GM10266 (cell line): ENCODE results near the gene OGFOD3.

ENCODE experiments used
- DNase-seq: peaks from one replicate; pipeline ENCODE4 v3.0.0; 2012; ENCODE audit errors: extremely low spot score
- TF ChIP-seq, protein P1 (sequence below): IDR thresholded peaks from 2 replicates; pipeline ENCODE4 v1.5.1; 2012; ENCODE audit warnings: mild to moderate bottlenecking, low read depth; ENCODE audit not compliant: control insufficient read depth, insufficient read depth; ENCODE audit errors: missing control alignments

The OGFOD3 gene

DNA sequence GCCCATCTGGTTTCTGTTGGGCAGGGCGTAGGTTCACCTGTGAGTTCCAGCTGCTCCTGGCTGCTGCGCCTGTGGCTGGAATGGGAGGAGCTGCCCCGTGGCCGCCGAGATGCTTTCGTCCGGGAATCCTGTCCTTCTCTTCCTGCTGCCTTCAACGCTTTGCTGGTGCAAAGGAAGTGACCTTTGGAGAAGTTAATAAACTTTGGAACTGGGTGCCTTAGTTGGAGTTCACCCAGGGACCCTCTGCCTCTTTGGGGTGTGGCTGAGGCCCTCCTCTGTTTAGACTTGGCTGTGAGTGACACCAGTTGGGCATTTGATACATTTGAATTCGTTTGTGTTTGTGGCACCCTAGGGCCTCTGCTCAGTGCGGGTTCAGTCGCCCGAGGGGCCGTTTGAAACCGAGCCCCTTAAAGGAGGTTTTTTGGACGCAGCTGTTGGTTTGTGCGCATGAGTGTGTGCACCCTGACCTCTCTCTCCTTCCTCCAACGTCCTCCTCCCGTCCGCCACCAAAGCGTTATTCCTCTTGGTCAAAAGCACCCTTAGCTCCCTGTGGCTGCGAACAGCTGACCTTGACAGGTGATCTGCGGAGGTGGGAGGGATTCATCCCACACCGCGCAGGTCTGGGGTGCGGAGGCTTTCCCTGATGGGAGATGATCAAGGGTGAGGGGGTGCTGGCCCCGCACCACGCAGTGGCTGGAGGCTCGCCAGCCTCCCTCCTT is 75.9 kb downstream of the OGFOD3 start:
- TF ChIP-seq, protein P1, sequence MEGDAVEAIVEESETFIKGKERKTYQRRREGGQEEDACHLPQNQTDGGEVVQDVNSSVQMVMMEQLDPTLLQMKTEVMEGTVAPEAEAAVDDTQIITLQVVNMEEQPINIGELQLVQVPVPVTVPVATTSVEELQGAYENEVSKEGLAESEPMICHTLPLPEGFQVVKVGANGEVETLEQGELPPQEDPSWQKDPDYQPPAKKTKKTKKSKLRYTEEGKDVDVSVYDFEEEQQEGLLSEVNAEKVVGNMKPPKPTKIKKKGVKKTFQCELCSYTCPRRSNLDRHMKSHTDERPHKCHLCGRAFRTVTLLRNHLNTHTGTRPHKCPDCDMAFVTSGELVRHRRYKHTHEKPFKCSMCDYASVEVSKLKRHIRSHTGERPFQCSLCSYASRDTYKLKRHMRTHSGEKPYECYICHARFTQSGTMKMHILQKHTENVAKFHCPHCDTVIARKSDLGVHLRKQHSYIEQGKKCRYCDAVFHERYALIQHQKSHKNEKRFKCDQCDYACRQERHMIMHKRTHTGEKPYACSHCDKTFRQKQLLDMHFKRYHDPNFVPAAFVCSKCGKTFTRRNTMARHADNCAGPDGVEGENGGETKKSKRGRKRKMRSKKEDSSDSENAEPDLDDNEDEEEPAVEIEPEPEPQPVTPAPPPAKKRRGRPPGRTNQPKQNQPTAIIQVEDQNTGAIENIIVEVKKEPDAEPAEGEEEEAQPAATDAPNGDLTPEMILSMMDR: no peak

GRCh38 chr17:82339634-82340580 is 78.5 kb downstream of the OGFOD3 start:
- DNase-seq: no peak
- TF ChIP-seq, protein P1: no peak

More for the DNA sequence above, 75.9 kb downstream of the OGFOD3 start:
- no peak for DNase-seq
